A549 (cell line): ENCODE data around the gene LRRC8C.

Experiments used
- BHLHE40 ChIP-seq: IDR thresholded peaks from 2 replicates; pipeline ENCODE4 v1.6.1; 2012; ENCODE audit warnings: low read depth, low read length, inconsistent platforms
- CEBPB ChIP-seq, 2 experiments: fragments of >200 bp in 1 of 2; sonication (Bioruptor Twin) in 1 of 2; formaldehyde crosslinking in 1 of 2; IDR thresholded peaks; 2 replicates each; pipeline ENCODE4 v1.6.1; 2012 to 2016
- CTCF ChIP-seq: fragments of >200 bp; sonication (Bioruptor Twin); formaldehyde crosslinking; IDR thresholded peaks from 3 replicates; pipeline ENCODE4 v1.5.1; 2016
- EHMT2 ChIP-seq: fragments of 200-600 bp; sonication (generic); IDR thresholded peaks from 2 replicates; pipeline ENCODE4 v1.6.1; 2016; ENCODE audit warnings: antibody characterized with exemption, low read depth, mild to moderate bottlenecking, moderate library complexity
- HDAC2 ChIP-seq: fragments of 200-600 bp; sonication (generic); IDR thresholded peaks from 2 replicates; pipeline ENCODE4 v1.6.1; 2016
- MAX ChIP-seq: IDR thresholded peaks from 2 replicates; pipeline ENCODE4 v1.6.1; 2012
- MAZ ChIP-seq: fragments of 150-350 bp; IDR thresholded peaks from 2 replicates; pipeline ENCODE4 v1.6.1; 2014; ENCODE audit warnings: antibody characterized with exemption, low read depth, low read length, borderline replicate concordance
- PHF8 ChIP-seq: fragments of 200-600 bp; sonication (generic); IDR thresholded peaks from 2 replicates; pipeline ENCODE4 v1.6.1; 2016; ENCODE audit warnings: low read depth, mild to moderate bottlenecking, antibody characterized with exemption, moderate library complexity, borderline replicate concordance
- POLR2A ChIP-seq: IDR thresholded peaks from 2 replicates; pipeline ENCODE4 v1.6.1; 2012; ENCODE audit warnings: mild to moderate bottlenecking, low read length
- RAD21 ChIP-seq, 2 experiments: fragments of >200 bp in 1 of 2; sonication (Bioruptor Twin) in 1 of 2; formaldehyde crosslinking in 1 of 2; IDR thresholded peaks in 1 of 2; conservative IDR thresholded peaks in 1 of 2; 2 replicates in 1 of 2; 3 replicates in 1 of 2; pipeline ENCODE4 v1.6.1; 2012 to 2018; ENCODE audit warnings: inconsistent platforms in 1 of 2
- REST ChIP-seq: fragments of 200-600 bp; sonication (generic); IDR thresholded peaks from 2 replicates; pipeline ENCODE4 v1.6.1; 2016; ENCODE audit warnings: antibody characterized with exemption, mild to moderate bottlenecking, moderate library complexity
- RFX5 ChIP-seq: fragments of 450-650 bp; IDR thresholded peaks from 2 replicates; pipeline ENCODE4 v1.7.1; 2014; ENCODE audit warnings: antibody characterized with exemption, mild to moderate bottlenecking, moderate library complexity
- TF ChIP-seq, protein P1 (sequence below): fragments of 450-650 bp; IDR thresholded peaks from 2 replicates; pipeline ENCODE4 v1.6.1; 2014; ENCODE audit warnings: antibody characterized with exemption

GRCh38 chr1:89688607-89689006 is 55.7 kb downstream of the LRRC8C start:
- TF ChIP-seq CTCF (no peak), RAD21 (conservative IDR thresholded peaks at IDR 0.05 in 1 of 2, IDR thresholded peaks at IDR 0.05 in 1 of 2) (no peak), MAZ (no peak), HDAC2 (no peak), MAX (no peak), PHF8 (no peak), POLR2A (no peak), RFX5 (no peak), CEBPB (IDR thresholded peaks at IDR 0.05) (no peak), BHLHE40 (no peak), REST (no peak), EHMT2 (no peak)
- TF ChIP-seq, protein P1, sequence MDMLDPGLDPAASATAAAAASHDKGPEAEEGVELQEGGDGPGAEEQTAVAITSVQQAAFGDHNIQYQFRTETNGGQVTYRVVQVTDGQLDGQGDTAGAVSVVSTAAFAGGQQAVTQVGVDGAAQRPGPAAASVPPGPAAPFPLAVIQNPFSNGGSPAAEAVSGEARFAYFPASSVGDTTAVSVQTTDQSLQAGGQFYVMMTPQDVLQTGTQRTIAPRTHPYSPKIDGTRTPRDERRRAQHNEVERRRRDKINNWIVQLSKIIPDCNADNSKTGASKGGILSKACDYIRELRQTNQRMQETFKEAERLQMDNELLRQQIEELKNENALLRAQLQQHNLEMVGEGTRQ: no peak
